NOMO-1 treated with dmso at 0.1 percent for 144 hours (cell line): ENCODE measurements around the gene MGLL.
A peak's percentile ranks its signal among the peaks of the same experiment; 100 is the strongest.
"Not testable (repeated sequence)": the region's sequence is repeated elsewhere in the genome, so short reads cannot be mapped to it uniquely, and the experiment has no call there.

Source experiments
- DNase-seq: peaks from one replicate; lab custom pipeline; 2025; ENCODE audit not compliant: unreplicated experiment; lab: John Stamatoyannopoulos, UW

The MGLL gene

DNA sequence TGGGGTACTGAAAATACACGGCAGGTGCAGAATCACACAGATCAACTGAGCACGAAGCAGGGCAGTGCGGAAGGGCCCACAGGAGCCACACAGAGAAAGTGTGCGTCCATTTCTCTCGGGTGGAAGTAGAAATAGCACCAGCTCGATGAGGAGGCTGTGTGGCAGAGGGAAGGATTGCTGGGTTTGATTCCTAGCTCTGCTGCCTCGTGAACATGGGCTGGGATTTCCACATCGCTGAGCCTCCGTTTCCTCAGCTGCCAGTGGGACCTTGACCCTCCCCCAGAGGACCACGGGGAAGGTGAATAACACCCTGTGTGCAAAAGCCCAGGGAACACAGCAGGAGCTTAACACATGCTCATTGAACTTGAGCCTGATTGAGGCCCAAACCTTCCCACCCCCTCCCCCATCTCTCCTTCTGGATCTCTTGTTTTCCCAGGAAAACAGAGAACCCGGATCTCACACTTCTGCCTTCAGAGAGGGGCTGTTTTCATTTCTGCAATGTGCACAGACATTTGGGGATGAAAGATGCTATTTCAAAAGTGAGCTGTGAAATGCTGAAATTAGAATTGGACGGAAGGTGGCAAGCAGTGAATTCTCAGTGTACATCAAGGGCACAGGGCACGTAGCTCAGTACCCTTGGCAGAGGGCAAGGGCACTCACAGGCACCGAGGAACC is 111.2 kb downstream of the MGLL start:
- no peak for DNase-seq

DNA sequence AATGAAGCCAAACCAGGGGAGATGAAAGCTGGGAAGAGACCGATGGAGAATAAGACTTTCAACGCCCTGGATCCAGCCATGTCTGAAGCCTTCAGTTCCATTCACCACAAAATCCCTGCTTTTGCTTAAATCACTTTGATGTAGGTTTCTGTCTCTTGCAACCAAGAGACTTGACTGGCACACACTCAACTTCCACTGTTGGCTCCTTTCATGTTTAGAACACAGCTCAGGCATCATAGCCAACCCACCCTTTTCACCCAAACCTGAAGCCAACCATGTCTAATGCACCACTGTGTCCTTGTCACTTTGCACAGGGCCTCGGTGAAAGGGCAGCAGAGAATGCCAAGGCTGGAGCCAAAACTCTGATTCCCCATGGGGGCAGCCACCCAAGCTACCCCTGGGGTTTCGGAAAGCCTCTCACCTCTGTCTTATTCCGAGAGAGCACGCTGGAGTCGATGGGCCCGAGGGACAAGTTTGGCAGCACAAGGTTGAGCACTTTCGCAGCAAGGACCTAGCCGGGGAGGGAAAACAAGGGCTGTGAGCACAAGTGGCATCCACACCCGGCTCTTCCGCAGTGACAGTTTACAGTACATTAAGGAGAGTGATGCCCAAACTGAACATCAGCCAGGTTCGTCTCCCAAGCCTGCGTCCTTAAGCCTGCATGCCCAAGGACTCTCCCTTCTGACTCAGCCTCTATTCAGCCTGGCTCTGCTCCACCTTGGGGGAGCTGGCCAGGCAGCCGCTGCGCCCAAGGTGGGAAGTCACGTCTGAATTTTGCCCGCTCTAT is 112.0 kb downstream of the MGLL start:
- DNase-seq = no peak

GRCh38 chr3:127709320-127710060 is 112.8 kb downstream of the MGLL start:
- no peak for DNase-seq

- no peak for DNase-seq
These were observed 113.5 kb downstream of the MGLL start for GRCh38 chr3:127708837-127709236.

DNA sequence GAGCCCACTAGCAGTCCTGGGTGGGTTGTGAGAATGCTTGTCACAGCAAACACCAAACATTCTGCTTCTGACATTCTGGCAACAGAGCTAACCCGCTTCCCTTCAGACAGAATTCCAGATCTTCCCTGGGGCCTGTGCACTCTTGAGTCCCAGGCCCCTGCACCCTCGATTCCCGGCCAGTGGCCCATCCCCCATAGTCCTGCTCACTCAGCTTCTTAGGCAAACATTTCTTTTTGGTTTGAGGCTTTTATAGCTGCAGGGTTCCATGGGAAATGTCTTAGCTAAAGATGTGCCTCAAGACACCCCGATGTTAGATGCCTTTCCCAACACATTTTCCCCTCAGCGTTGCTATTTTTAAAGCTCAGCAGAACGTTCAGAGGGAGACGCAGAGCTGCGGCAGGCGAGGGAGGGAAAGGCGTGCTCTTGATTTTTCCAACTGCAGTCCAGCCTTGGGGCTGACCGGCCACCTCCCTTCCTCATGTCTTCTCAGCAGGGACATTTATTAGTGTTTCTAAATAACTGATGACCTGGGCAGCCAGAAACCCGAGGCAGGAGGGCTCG is 114.4 kb downstream of the MGLL start:
- DNase-seq = no peak

DNA sequence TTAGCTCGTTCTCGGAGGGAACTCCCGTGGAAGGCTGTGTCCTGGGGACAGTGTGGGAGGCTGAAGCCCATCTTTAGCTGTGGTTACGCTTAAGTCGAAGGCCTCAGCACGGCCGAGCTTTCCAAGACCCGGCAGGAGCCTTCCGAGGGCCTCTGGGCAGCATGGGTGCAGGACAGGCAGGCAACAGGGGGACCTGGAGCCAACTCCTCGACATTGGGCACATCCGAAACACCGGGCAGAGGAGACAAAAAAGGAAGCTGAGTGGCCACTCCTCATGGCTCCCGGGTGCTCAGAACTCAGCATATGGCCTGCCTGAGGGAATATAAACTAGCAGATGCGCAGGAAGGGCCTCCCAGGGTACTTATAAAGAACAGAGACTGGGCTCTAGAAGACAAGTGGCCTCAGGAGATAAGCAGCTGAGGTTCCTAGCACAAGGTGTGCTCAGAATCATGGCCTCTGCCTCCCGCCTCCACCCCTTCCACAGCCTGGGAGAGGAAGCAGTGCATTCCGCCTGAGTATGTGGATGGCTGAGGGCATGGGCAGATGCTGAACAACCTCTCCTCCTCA is 115.4 kb downstream of the MGLL start:
- DNase-seq = no peak

GRCh38 chr3:127706312-127706711 is 116.0 kb downstream of the MGLL start:
- DNase-seq = no peak

DNA sequence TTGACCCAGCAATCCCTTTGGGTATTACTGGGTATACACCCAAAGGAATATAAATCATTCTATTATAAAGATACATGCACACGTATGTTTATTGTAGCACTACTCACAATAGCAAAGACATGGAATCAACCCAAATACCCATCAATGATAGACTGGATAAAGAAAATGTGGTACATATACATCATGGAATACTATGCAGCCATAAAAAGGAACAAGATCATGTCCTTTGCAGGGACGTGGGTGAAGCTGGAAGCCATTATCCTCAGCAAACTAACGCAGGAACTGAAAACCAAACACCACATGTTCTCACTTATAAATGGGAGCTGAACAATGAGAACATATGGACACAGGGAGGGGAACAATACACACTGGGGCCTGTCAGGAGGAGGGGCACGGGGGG is 117.5 kb downstream of the MGLL start:
- DNase-seq = not testable (repeated sequence)

DNA sequence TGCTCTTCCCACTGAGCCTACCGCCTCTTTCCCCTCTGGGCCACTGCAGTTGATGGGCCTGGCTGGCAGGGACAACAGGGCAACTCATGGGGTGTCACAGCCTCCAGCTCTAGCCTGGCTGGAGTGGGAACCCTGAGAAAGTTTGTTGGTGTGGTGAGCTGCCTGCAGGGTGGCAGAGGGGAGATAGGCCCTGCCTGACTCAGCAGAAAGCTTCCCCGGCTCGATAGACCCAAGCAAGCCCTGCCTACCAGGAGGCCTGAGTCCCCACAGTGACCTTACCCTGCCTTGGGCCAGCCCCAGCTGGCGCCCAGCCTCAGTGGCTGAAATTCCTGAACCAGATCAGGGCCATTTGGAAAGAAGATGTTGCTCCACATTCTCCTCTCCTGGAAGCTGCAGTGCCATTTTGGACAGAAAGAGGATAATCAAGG is 120.2 kb downstream of the MGLL start:
- no peak for DNase-seq

GRCh38 chr3:127701280-127701911 is 120.9 kb downstream of the MGLL start:
- no peak for DNase-seq

- DNase-seq = no peak
These were observed 121.9 kb downstream of the MGLL start for GRCh38 chr3:127700406-127700805.

DNA sequence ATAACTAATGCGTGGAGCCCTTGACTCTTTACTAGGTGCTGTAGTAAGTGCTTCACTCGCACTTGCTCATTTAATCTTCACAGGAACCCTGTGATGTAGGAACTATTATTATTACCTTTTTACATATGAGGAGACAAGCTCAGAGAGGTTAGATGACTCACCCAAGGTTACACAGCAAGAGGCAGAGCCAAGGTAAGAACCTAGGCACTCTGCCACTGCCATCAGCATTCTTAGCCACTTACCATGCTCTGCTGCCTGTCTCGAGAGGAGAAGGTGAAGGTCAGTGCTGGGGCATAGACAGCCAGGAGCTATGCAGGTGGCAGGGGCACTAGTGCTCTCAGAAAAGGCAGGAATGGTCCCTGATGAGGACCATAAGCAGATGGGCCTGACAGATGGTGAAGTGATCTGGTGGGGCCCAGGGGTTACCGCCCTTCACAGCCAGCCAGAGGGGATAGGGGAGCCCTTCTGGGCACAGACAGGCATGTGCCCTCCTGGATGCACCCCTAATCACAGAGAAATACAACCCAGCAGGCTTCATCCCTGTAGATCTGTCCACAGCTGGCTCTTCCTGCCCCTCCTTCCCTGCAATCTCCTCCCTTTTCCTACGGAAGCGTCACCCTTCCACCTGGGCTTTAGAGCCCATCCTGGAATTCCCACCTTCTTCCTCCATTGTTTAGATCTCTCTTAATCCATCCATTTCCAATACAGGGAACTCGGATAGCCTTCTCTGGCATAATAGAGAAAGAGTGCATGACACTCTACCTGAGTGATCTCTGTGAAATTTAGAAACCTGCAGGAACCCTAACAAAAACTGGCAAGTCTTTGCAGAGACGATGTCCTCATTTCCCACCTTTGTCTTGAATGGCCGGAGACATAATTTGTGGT is 122.7 kb downstream of the MGLL start:
- DNase-seq = no peak

GRCh38 chr3:127698691-127699415 is 123.5 kb downstream of the MGLL start:
- DNase-seq = no peak

DNA sequence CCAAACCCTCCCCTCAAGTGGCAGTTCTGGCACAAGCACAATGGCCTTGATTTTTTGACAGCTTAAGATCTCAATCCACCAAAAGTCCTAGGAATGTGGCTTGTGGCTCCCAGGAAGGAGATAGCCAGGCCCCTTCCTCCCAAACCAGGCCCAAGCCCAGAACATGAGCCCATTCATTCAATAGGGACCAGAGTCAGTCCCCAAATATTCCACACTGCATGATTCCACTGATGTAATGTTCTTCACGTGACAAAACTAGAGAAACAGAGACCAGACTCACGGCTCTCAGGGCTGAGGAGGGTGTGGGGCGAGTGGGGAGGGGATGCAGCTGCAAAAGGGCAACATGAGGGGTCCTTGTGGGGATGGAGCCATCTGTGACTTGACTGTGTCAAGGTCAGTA is 124.0 kb downstream of the MGLL start:
- no peak for DNase-seq

GRCh38 chr3:127697551-127698240 is 124.6 kb downstream of the MGLL start:
- peak; percentile 62 for DNase-seq

GRCh38 chr3:127694467-127695215 is 127.7 kb downstream of the MGLL start:
- DNase-seq = peak; percentile 15

DNA sequence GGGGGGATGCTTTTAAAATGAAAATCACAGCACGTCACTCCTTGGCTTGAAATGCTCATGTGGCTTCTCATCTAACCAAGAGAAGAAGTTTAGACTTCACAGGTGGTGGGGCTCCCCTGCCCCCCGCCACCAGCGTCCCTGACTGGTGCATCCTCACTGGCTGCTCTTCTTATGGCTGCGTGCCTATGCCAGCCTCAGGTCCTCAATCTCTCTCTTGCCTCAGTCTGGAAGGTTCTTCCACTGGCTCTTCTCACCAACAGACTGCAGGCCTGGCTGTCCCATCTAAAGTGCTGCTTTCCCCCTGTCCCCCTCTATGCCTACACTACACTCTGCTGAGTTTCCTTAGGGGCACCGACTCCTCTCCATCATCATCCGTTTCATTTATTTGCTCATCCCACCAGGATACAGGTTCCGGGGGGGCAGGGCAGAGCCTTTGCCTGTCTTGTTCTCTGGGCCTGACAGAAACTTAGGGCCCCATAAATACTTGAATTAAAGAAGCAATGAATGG is 128.9 kb downstream of the MGLL start:
- DNase-seq = no peak
